ENCODE measurements around the gene EFCAB9.

EFCAB9 gene

DNA sequence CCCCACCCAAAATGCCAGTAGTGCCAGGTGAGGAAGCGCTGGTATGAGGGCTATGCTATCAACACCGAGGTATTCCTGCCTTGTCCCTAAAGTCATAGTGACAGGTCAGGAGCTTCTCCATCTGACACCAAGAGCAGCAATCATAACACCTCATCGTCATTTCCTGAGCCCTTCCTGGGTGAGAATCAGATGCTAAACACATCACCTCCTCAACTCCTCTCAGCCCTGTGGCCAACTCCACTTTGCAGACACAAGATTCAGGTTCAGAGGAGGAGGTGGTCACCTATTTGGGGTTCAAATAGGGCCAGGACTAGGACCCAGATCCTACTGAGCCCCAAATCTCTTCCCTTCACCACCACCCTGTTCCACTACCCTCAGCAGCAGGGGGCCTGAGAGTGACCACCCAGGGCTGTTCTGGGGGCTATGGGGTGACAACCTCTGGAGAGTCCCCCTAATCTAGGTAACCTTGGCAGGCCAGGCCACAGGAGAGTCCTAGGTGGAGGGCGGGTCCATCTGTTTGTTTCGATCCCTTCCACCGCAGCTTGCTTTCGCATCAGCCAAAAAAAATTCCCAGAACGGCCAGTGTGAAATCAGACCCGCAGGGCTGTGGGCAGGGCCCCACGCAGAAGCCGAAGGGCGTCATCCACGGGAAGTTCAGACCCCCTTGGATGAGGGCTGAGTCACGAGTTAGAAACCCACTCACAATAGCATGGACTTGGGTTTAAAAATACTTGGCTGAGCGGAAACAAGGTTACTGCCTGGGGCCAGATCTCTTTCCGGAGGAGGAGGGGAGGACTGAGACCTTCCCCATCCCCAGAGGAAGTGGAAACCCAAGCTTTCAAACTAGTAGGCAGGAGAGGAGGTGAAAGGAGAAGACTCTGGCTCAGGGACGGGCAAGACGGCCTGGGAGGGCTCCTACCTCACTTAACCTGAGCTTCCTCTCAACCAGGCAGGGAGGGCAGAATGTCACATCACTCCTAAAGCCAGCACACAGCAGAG, 14.7 kb upstream of the EFCAB9 start:
- FAIRE-seq (peak; percentile 94), DNase-seq (ENCODE audit: insufficient read length) (peak; percentile 61)
- peak; percentile 66; the same call in 1 of the 2 replicates for TF ChIP-seq POLR2AphosphoS5 (IDR thresholded peaks at IDR 0.05; ENCODE audit: low read depth, low read length)
- TF ChIP-seq POLR2A (IDR thresholded peaks at IDR 0.05; ENCODE audit: low read depth, low read length), result peak; percentile 85
- TF ChIP-seq TAF1 (IDR thresholded peaks at IDR 0.05; ENCODE audit: borderline replicate concordance, low read depth, low read length), result no peak

DNA sequence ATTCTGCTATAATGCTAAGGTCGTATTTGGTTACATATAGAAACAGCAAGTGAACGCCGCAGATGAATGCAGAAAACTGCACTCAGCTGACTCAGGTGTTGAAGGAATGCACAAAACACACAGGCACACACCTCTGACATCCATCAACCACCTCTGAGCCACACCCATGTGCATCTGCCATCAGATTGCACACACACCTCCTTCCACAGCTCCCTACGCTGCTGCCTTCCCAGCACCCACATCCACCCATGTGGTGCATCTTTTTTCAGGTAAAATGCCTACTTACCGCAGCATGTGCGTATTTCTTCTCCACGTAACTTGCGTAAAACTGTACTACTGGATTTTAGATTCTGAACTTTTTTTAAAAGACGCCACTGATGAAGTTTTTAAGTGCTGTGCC, 13.0 kb upstream of the EFCAB9 start:
- TF ChIP-seq POLR2A (IDR thresholded peaks at IDR 0.05; ENCODE audit: low read depth, low read length) (no peak), POLR2AphosphoS5 (IDR thresholded peaks at IDR 0.05; ENCODE audit: low read depth, low read length) (peak; percentile 40; the same call in 1 of the 2 replicates)
- FAIRE-seq (no peak), DNase-seq (ENCODE audit: insufficient read length) (no peak)

DNA sequence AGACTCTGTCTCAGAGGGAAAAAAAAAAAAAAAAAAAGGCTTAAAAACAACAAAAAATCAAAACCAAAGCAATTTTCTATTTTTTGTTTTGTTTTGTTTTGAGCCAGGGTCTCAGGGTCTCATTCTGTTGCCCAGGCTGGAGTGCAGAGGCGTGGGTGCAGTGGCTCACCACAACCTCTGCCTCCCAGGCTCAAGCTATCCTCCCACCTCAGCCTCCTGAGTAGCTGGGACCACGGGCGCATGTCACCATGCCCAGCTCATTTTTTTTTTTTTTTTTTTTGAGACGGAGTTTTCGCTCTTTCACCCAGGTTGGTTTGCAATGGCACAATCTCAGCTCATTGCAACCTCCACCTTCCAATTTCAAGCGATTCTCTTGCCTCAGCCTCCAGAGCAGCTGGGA, 11.7 kb upstream of the EFCAB9 start:
- DNase-seq (ENCODE audit: insufficient read length) (no peak), FAIRE-seq (no peak)
- no peak for TF ChIP-seq TAF1 (IDR thresholded peaks at IDR 0.05; ENCODE audit: borderline replicate concordance, low read depth, low read length)
- no peak for TF ChIP-seq POLR2AphosphoS5 (IDR thresholded peaks at IDR 0.05; ENCODE audit: low read depth, low read length)
- no peak for TF ChIP-seq POLR2A (IDR thresholded peaks at IDR 0.05; ENCODE audit: low read depth, low read length)

DNA sequence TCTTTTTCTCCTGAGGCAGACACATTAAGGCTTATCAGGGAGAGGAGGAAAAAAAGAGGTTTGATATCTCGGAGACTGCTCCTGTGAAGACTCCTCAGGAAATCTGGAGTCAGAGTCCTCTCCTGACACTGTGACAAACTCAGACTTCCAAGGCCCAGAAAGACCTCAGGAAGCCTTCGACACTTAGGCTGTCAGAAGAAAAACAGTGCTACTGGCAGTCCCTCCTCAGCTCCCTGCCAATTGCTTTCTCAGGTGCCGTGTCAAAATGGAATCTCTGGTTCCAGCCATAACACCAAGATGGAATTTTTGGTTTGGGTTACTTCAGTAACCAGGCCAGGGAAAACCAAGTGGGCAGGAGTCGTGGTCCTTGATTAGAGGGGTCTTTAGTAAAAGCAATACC, 10.1 kb upstream of the EFCAB9 start:
- DNase-seq (ENCODE audit: insufficient read length), result no peak
- TF ChIP-seq POLR2AphosphoS5 (IDR thresholded peaks at IDR 0.05; ENCODE audit: low read depth, low read length), result no peak
- TF ChIP-seq TAF1 (IDR thresholded peaks at IDR 0.05; ENCODE audit: borderline replicate concordance, low read depth, low read length), result no peak
- no peak for TF ChIP-seq POLR2A (IDR thresholded peaks at IDR 0.05; ENCODE audit: low read depth, low read length)
- FAIRE-seq, result no peak

DNA sequence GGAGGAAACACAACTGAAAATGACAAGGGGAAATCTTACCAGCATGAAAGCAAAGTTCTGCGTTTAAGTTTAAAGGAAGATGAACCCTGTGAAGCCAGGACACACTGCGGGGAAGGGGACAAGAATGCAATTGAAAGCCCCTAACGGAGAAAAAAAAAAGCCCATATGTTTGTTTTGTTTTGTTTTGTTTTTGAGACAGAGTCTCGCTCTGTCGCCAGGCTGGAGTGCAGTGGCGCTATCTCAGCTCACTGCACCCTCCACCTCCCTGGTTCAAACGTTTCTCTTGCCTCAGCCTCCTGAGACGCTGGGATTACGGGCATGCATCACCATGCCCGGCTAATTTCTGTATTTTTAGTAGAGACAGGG, 8.9 kb upstream of the EFCAB9 start:
- TF ChIP-seq POLR2AphosphoS5 (IDR thresholded peaks at IDR 0.05; ENCODE audit: low read depth, low read length), result no peak
- FAIRE-seq, result no peak
- DNase-seq (ENCODE audit: insufficient read length), result no peak

DNA sequence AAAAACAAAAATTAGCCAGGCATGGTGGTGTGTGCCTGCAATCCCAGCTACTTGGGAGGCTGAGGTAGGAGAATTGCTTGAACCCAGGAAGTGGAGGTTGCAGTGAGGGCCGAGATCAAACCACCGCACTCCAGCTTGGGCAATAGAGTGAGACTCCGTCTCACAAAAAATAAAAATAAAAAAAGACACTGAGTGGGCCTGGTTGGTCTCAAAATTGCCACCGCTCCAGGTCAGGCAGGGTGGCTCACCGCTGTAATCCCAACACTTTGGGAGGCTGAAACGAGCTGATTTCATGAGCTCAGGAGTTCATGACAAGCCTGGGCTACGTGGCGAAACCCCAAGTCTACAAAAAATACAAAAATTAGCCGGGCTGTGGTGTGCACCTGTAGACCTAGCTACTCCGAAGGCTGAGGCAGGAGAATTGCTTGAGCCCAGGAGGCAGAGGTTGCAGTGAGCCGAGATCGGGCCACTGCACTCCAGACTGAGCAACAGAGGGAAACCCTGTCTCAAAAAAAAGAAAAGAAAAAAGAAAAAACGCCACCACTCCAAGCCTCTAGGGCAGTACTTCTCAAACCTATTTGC, 7.8 kb upstream of the EFCAB9 start:
- TF ChIP-seq POLR2A (IDR thresholded peaks at IDR 0.05; ENCODE audit: low read depth, low read length) (no peak), TAF1 (IDR thresholded peaks at IDR 0.05; ENCODE audit: borderline replicate concordance, low read depth, low read length) (no peak), POLR2AphosphoS5 (IDR thresholded peaks at IDR 0.05; ENCODE audit: low read depth, low read length) (no peak)
- FAIRE-seq (no peak), DNase-seq (ENCODE audit: insufficient read length) (no peak)

DNA sequence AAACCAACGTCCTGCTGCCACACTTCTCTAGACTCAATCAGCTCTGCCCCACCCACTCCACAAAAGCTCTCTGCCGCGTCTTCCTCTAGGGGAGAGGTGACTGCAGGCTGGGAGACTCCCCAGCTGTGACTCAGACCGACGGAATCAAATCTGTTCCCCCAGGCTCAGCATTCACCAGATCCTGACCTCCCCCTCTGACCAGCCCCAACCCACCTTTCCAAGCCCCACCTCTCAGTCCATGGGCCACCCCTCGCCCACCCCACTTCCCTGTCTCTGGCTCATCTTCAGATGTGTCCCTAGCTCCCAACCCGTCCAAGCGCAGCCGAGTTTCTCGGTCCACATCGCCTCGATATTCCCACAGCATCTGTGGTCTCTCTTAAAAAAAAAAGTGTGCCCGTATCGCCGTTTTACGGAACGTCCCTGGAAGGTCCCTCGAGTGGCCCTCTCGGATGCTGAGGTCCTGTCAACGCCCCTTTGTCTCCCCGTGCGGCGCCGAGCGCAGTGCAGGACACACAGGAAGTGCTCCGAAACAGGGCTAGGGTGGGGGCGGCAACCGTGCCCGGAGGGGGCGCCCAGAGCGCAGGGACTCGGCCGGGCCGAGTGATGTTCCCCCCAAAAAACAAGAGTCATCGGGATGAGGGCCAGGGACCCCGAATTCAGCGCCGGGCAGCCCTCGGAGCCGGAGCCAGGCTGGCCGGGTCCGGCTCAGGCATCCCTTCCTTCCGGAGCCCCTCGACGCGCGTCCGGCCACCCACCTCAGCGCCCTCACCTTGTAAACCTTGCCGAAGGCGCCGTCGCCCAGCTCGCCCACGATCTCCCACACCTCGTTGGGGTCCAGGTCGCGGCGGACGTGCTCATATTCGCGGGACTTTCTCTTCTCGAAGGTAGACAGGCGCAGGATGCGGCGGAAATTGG, 6.6 kb upstream of the EFCAB9 start:
- FAIRE-seq, result peak; percentile 87
- DNase-seq (ENCODE audit: insufficient read length), result peak; percentile 45
- TF ChIP-seq POLR2AphosphoS5 (IDR thresholded peaks at IDR 0.05; ENCODE audit: low read depth, low read length), result peak; percentile 44; the same call in 1 of the 2 replicates
- peak; percentile 60; the same call in 1 of the 2 replicates for TF ChIP-seq TAF1 (IDR thresholded peaks at IDR 0.05; ENCODE audit: borderline replicate concordance, low read depth, low read length)
- TF ChIP-seq POLR2A (IDR thresholded peaks at IDR 0.05; ENCODE audit: low read depth, low read length), result 0 out of 2 replicates have a peak, but pooled peaks have one; percentile 38

DNA sequence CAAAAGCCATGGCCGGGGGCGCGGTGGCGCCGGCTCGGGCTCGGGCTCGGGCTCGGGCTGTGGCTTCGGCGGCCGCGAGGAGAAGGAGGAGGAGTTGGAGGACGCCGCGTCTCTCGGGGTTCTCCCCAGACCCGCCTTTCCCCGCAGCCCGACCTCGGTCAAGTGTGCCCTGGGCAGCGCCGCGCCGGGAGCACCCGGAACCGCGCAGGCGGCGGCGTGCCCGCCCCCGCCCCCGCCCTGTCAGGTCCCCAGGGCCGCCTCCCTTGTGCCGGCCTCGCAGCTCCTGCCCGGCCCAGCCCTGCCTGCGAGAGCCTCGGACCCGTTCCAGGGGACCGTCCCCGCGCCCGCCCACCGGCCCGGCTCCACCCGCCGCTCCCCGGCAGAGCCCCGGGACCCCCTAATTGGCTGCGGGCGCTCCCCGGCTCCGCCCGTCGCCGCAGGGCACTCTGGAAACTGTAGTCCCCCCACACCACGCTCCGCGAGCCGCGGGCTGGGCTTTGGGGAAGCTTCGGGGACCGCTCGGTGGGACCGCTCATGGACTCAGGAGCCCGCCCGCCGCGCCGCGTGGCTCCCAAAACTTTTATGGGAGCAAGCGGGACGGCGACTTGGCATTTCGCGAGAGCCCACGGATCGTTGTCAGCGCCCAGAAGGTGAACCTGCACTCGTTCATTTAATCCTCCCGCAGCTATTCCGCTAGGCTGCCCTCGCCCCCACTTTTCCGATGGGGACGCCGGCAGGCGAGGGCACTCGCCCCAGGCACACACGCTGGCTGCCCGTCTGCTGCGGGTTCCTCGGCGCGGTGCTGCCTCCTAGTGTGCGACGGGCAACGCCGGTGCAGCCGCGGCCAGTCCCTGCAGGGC, 5.7 kb upstream of the EFCAB9 start, which contains the start of gene STK10:
Gene STK10 (minus strand): TSS at position 192 of the 860 bp plus-strand sequence. CDS start 182 bp downstream, at position 10.
- TF ChIP-seq POLR2AphosphoS5 (IDR thresholded peaks at IDR 0.05; ENCODE audit: low read depth, low read length) (no peak), POLR2A (IDR thresholded peaks at IDR 0.05; ENCODE audit: low read depth, low read length) (0 out of 2 replicates have a peak, but pooled peaks have one; percentile 56)

DNA sequence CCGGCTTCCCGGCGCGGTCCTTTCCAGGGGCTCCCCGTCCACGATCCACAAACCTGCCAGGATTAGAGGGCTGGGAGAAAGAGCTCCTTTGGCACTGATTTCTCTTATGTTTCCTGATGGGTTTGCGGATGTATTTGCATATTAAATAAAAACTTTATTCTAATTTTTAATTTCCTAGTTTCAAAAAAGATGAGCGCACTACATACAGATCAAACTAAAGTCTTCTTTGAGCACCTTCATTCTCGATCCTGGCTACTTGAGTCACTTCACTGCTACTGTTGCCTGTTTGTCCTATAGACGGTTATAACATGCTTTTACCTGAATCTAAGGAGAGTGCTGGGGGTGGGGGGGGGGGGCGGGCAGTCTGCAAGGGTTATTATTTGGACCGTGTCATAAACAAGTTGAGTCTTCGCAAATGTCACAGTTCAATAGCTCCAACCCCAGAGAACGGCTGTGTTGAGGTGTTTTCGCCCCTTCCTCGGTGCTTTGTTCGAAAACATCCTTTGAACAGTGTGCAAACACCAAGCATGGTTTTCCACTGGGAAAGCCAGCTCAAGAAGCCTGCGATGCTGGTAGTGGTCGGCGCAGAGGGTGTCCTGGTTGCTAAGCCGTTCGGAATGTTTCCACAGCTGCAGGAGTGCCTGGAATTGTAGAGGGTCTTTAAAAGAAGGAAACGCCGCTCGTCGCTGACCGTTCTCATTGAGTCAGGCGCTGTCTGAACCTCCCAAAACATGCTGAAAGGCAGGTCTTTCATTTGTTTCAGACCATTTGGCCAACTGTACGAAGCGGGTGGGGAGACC, 4.9 kb upstream of the EFCAB9 start:
- TF ChIP-seq TAF1 (IDR thresholded peaks at IDR 0.05; ENCODE audit: borderline replicate concordance, low read depth, low read length) (no peak), POLR2A (IDR thresholded peaks at IDR 0.05; ENCODE audit: low read depth, low read length) (no peak), POLR2AphosphoS5 (IDR thresholded peaks at IDR 0.05; ENCODE audit: low read depth, low read length) (no peak)
- DNase-seq (ENCODE audit: insufficient read length), result no peak
- no peak for FAIRE-seq

More for the DNA sequence above, 5.7 kb upstream of the EFCAB9 start, which contains the start of gene STK10:
- DNase-seq (ENCODE audit: insufficient read length) (peak; percentile 94), FAIRE-seq (peak; percentile 94)
